AG04449 (cell line): ENCODE data around the gene NAA10.

Experiments
- CTCF ChIA-PET: fragments of 350-600 bp; formaldehyde crosslinking; extraction: SDS; loops from one replicate; lab custom pipeline; 2021; ENCODE audit warnings: antibody characterized with exemption; lab: Yijun Ruan, JAX
- POLR2A ChIA-PET: fragments of 400-600, 350-600 bp; formaldehyde crosslinking; extraction: SDS; loops from one replicate; lab custom pipeline; 2020; ENCODE audit warnings: antibody characterized with exemption, inconsistent platforms; lab: Yijun Ruan, JAX
- DNase-seq: peaks from one replicate; pipeline ENCODE4 v3.0.0-alpha.2; 2010; ENCODE audit warnings: low read depth, low spot score
- H3K4me3 ChIP-seq: 2 replicates; pipeline ENCODE4 v1.5.1; 2011; ENCODE audit warnings: low read depth, mild to moderate bottlenecking, control low read depth, low read length
- TF ChIP-seq, protein P1 (sequence below): IDR thresholded peaks from one replicate; pipeline ENCODE4 v1.5.1; 2011; ENCODE audit warnings: mild to moderate bottlenecking, moderate library complexity, low read length, control low read depth, inconsistent platforms; ENCODE audit not compliant: insufficient read depth; ENCODE audit errors: missing control alignments

The NAA10 gene

DNA sequence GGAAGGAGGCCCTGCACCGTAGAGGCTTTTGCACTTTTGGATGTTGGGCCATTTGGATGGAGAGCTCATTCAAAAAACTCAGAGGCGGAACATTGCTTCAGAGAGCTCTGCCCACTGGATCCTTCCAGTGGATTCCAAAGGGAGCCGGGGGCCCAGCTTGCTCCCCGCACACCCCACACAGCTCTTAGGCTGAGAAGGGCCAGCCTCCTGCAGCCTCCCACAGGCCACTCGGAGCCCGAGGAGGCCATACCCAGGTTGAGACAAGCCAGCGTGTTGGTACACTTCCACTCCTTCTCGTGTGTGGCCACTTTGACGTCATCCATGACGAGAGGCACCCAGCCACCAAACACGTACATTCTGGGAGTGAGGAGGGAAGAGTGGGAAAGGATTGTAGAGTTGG is 26.5 kb upstream of the NAA10 start:
- ChIA-PET POLR2A (no interaction called here), CTCF (interaction anchor here (1.0 to 9.0 kb wide), 3 partner anchors 10 to 16 kb away, joined by 4 to 99 read pairs (median 16); partner anchors contain the start of gene RENBP)
- DNase-seq = no peak
- TF ChIP-seq, protein P1, sequence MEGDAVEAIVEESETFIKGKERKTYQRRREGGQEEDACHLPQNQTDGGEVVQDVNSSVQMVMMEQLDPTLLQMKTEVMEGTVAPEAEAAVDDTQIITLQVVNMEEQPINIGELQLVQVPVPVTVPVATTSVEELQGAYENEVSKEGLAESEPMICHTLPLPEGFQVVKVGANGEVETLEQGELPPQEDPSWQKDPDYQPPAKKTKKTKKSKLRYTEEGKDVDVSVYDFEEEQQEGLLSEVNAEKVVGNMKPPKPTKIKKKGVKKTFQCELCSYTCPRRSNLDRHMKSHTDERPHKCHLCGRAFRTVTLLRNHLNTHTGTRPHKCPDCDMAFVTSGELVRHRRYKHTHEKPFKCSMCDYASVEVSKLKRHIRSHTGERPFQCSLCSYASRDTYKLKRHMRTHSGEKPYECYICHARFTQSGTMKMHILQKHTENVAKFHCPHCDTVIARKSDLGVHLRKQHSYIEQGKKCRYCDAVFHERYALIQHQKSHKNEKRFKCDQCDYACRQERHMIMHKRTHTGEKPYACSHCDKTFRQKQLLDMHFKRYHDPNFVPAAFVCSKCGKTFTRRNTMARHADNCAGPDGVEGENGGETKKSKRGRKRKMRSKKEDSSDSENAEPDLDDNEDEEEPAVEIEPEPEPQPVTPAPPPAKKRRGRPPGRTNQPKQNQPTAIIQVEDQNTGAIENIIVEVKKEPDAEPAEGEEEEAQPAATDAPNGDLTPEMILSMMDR = no peak
- H3K4me3 ChIP-seq = no peak overlapping the region

DNA sequence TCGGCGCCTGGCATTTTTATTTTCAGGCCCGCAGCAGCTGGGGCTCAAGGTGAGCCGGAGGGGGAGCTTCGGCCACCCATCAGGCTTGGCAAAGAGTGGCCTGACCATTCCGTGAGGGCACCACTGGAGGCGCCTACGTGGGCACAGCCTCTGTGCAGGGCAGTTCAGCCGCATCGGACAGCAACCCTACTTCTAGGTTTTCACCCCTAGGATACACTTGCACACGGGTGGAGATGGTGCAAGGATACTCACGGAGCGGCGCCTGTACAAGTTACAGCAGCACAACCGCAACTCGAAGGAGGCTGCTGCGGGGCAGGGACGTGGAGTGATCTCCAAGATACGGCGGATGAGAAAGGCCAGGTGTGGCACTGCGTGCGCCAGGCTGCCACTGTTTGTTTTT is 25.9 kb upstream of the NAA10 start:
- H3K4me3 ChIP-seq = no peak overlapping the region
- CTCF ChIA-PET = interaction anchor here (2.4 to 9.0 kb wide), 2 partner anchors 10 to 14 kb away, joined by 16 to 99 read pairs; no protein-coding TSS in a partner anchor
- DNase-seq = no peak
- TF ChIP-seq, protein P1 = no peak
- POLR2A ChIA-PET = no interaction called here

DNA sequence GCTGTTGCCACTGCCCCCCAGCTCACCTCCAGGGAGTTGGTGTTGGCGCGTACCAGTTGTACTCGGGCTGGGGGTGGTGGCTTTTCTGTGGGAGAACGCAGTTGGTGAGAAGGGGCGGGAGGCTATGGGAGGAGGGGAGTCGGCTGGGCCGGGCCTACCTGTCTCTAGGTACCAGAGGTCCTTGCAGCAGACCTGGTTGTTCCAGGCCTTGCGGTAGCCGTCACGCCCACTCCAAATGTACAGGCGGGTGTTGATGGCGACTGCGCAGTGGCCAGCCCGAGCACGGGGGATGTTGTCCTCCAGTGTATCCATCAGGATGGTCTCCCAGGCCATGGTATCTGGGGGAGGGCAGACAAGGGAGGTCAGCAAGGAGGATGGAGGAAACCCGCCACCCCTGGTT is 25.2 kb upstream of the NAA10 start:
- H3K4me3 ChIP-seq = no peak overlapping the region
- CTCF ChIA-PET = interaction anchor here (1.2 kb wide), 1 partner anchor 13 kb away, joined by 3 read pairs; no protein-coding TSS in a partner anchor
- TF ChIP-seq, protein P1 = no peak
- POLR2A ChIA-PET = no interaction called here
- no peak for DNase-seq

DNA sequence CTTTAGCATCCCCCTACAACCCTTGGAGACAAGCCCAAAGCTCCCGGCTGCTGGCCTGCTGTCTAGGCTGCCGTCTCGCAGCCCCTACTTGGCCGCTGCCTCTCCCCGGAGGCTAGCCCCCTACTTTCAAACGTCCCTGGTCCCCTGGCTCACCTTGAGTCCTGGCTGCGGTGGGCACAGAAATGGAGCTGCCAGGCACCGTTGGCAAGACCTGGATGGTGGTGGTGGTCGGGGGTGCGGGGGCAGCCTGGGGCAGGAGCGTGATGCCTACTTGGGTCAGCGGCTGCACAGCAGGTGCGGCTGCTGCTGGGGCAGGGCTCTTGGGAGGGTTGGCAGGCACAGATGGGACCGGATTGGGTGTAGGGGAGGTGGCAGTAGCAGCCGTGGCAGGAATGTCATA is 24.8 kb upstream of the NAA10 start:
- POLR2A ChIA-PET = no interaction called here
- TF ChIP-seq, protein P1 = no peak
- no peak for DNase-seq
- H3K4me3 ChIP-seq = no peak overlapping the region
- CTCF ChIA-PET = interaction anchor here (1.2 kb wide), 1 partner anchor 13 kb away, joined by 3 read pairs; no protein-coding TSS in a partner anchor

DNA sequence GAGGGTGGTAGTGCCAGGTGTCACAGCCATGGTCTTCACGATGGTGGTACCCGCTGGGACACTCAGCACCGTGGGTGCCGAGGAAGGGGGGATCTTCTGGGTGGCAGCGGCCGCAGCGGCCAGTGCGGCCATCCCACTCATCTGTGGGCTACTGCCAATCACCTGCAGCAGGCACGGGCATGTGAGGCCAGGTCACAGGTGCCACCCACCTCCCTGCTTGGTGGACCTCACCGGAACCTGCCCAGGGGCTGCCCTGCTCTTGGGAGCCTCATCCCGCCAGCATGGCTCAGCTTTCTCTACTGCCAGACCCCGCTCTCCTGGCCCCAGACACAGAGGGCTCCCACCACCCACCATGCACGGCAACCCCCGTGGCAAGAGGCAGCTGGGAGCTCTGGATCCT is 23.8 kb upstream of the NAA10 start:
- TF ChIP-seq, protein P1 = no peak
- DNase-seq = no peak
- POLR2A ChIA-PET = interaction anchor here (1.0 kb wide), 1 partner anchor 12 kb away, joined by 3 read pairs; no protein-coding TSS in a partner anchor
- no peak overlapping the region for H3K4me3 ChIP-seq
- CTCF ChIA-PET = interaction anchor here (0.9 to 1.5 kb wide), 3 partner anchors 9 to 12 kb away, joined by 3 to 4 read pairs (median 4); no protein-coding TSS in a partner anchor

DNA sequence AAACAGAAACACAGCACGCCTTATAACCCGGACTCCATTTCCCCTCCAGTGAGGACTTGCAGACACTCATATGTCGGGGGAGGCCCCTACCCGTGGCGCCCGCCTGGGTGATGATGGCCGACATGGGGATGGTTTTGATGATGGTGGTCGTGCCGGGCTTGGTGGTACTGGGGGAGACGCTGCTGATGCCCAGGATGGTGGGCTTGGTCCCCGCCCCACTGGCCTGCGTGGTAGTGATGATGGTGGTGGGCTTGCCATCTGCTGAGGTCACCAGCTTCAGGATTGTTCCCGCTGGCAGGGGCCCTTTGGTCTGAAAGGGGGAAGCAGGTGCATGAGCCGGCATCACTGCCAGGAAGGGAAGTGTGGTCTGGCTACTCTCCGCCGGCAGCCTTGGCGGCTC is 22.4 kb upstream of the NAA10 start:
- CTCF ChIA-PET = no interaction called here
- TF ChIP-seq, protein P1 = no peak
- H3K4me3 ChIP-seq = no peak overlapping the region
- DNase-seq = no peak
- POLR2A ChIA-PET = no interaction called here
